ENCODE results near the gene FYN.

The FYN gene

DNA sequence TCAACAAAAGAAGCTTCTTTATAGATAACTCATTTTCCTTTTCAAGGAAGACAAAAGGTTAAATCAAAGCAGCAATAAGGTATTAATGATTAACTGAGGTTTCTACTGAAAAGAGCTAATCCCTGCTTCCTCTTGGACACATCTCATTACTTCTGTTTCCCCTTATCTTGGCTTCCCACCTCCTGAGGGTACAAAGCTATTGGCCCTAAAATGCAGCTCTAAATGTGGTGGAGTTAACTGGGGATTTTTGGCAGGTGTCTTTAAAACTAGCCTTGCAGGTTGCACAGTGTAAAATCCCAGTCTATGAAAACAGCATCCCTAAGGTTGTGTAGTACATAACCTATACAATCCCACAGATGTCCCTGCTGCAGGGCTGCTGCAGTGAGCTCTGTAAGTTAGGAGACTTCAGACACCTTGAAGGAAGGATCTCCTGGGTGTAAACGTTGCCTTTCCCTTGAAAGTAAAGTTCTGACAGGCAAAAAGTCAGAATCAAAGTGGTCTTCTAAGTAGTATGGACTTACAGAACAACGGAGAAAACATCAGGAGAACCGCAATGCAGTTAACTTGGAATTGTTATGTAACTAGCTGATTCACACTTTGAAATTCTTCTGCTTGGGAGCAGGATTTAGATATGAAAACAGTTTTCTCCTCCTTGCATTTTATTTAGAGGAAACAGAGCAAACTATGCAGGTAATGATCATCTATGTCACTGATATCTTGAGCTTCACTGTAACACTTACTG lies 195.8 kb downstream of the FYN start:
- no peak overlapping the region for H3K4me3 ChIP-seq (ENCODE audit: low read depth, low read length)
- DNase-seq (ENCODE audit: low read depth): no peak
- TF ChIP-seq, protein P1, sequence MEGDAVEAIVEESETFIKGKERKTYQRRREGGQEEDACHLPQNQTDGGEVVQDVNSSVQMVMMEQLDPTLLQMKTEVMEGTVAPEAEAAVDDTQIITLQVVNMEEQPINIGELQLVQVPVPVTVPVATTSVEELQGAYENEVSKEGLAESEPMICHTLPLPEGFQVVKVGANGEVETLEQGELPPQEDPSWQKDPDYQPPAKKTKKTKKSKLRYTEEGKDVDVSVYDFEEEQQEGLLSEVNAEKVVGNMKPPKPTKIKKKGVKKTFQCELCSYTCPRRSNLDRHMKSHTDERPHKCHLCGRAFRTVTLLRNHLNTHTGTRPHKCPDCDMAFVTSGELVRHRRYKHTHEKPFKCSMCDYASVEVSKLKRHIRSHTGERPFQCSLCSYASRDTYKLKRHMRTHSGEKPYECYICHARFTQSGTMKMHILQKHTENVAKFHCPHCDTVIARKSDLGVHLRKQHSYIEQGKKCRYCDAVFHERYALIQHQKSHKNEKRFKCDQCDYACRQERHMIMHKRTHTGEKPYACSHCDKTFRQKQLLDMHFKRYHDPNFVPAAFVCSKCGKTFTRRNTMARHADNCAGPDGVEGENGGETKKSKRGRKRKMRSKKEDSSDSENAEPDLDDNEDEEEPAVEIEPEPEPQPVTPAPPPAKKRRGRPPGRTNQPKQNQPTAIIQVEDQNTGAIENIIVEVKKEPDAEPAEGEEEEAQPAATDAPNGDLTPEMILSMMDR (IDR thresholded peaks at IDR 0.05; ENCODE audit: low read depth, low read length, missing control alignments): no peak

DNA sequence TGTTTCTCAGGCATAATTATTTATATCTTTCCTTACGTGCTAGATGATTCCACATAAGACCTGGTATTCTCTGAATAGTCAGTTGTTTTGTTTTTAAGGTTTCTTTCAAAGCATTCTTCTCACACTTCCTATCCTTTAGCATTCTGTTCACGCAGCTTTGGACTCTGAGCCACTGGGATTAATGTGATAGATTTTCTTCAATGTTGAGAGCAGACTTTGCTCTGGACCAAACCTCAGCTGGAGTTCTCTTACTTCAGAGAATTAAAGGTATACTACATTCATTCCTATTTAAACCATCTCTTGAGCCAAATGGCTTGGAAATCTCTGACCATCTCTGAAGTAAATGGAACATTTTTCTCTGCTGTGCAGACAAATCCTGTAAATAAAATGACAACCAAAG lies 196.9 kb downstream of the FYN start:
- TF ChIP-seq, protein P1 (IDR thresholded peaks at IDR 0.05; ENCODE audit: low read depth, low read length, missing control alignments): no peak
- DNase-seq (ENCODE audit: low read depth): no peak
- H3K4me3 ChIP-seq (ENCODE audit: low read depth, low read length): no peak overlapping the region

DNA sequence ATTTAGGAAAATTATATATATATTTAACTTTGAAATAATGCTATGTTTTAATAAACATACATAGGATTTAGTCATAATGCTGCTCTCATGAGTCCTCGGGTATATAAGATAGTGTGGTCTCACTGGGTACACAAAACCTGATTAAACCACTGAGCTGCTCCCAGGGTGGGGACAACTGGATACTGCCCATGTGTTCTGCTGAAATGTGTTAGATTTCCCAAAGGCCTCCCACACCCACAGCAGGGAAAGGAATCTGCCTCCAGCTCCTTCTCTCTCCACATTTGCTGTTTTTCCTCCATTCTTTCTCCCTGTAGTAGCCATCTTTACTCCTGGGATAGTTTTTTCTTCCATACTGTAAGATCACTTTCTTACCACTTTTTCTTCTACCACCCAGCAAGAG lies 198.4 kb downstream of the FYN start:
- no peak for DNase-seq (ENCODE audit: low read depth)
- no peak overlapping the region for H3K4me3 ChIP-seq (ENCODE audit: low read depth, low read length)
- TF ChIP-seq, protein P1 (IDR thresholded peaks at IDR 0.05; ENCODE audit: low read depth, low read length, missing control alignments): no peak

DNA sequence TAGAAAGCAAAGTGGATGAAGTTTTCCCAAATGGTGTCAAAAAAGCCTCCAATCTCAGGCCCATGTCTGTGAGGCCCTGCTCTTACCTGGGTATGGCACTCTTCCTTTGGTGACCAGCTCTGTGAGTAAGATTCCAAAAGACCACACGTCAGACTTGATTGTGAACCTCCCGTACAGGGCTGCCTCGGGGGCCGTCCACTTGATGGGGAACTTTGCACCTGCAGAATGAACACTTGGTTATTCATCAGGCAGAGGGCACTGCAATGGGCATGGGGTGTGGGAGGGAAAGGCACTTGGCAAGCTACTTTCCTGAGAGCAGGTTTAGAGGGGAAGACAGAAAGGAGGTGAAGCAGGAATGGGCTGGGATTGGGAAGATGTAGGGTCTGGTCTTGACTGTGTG lies 198.8 kb downstream of the FYN start:
- TF ChIP-seq, protein P1 (IDR thresholded peaks at IDR 0.05; ENCODE audit: low read depth, low read length, missing control alignments): no peak
- H3K4me3 ChIP-seq (ENCODE audit: low read depth, low read length): no peak overlapping the region
- no peak for DNase-seq (ENCODE audit: low read depth)

DNA sequence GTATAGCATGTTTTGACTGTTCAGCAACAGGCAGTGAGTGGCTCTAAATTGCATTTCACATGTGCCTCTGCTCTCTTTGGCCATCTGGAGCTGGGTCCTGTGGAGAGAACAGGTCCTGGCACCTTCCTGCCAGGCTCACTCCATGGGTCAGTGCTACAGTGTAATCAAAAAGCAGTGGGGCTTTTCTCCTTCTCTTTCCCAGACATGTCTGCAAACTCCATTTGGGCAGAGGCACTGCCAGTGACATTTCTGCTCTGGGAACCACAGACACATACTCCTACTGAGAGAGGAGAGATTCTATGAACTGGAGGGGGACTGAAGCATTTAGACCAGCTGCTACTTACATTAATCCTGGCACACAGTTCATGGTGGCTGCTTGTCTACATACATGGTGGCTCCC lies 199.3 kb downstream of the FYN start:
- no peak for DNase-seq (ENCODE audit: low read depth)
- TF ChIP-seq, protein P1 (IDR thresholded peaks at IDR 0.05; ENCODE audit: low read depth, low read length, missing control alignments): no peak
- no peak overlapping the region for H3K4me3 ChIP-seq (ENCODE audit: low read depth, low read length)

DNA sequence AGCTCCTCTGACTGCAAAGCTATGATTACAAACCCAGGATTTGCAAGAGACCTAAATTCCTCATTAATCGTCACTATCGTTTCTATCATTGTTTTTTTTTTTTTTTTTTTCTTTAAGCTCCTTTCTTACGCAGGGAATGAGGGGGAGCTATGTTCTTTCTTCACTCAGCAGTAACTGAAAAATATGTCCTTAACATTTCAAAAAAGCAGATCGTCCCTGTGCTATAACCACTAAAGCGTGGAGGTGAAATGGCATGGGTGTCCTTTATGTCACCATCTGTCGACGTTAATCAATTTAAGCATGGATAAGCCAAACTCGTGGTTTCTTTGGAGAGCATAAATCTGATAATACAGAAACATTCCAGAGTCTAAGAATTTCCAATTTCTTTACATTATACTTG lies 199.7 kb downstream of the FYN start:
- no peak overlapping the region for H3K4me3 ChIP-seq (ENCODE audit: low read depth, low read length)
- TF ChIP-seq, protein P1 (IDR thresholded peaks at IDR 0.05; ENCODE audit: low read depth, low read length, missing control alignments): no peak
- no peak for DNase-seq (ENCODE audit: low read depth)

Data from GM12864 (cell line).